Measurements from ENCODE around the gene ROR1. TPM values are rescaled to one million over a fixed set of nuclear protein-coding genes. Genes with fewer than 3 reads are reported as not detected.

Gene ROR1
- total and polyA plus RNA-seq, 10 of the 15 experiments (the other 5 are each of a cell fraction or from before 2014, with no cell fraction given): 0.02 to 0.08 (median 0.05) TPM; not detected in 6

GRCh38 chr1:63797056-63797726 is 23.4 kb downstream of the ROR1 start (continued):
- no peak for TF ChIP-seq PRDM15 (CRISPR knock-in tag; IDR thresholded peaks at IDR 0.05)

GRCh38 chr1:63798284-63798683 is 24.5 kb downstream of the ROR1 start:
- Histone ChIP-seq H3K9me3 (replicated peaks; ENCODE audit: control insufficient read depth, insufficient read depth, low read length) (no peaks in the 10 kb centered on the region), H3K4me1 (ENCODE audit: control insufficient read depth, insufficient read depth, low read length) (no peaks in the 10 kb centered on the region), H2AFZ (ENCODE audit: control insufficient read depth, low read depth, low read length) (no peak overlapping the region), H3K9ac (ENCODE audit: control insufficient read depth, insufficient read depth, low read length) (no peak overlapping the region), H3K27me3 (replicated peaks in 1 of 2; ENCODE audit: control insufficient read depth in 2 of 2, insufficient read depth in 2 of 2, low read length in 1 of 2) (peaks cover 0 to 3% of the 10 kb centered on the region in 2 experiments; a peak in 2 of 4 replicates), H3K79me2 (ENCODE audit: control insufficient read depth, insufficient read depth, low read length) (no peaks in the 10 kb centered on the region), H3K36me3 (ENCODE audit: control insufficient read depth in 2 of 2, insufficient read depth in 2 of 2, low read length in 1 of 2) (no peaks in the 10 kb centered on the region), H3K4me3 (no peak overlapping the region), H4K20me1 (ENCODE audit: control insufficient read depth, insufficient read depth) (no peaks in the 10 kb centered on the region), H3K27ac (ENCODE audit: control insufficient read depth, insufficient read depth) (no peak overlapping the region), H3K4me2 (ENCODE audit: control insufficient read depth, insufficient read depth) (no peak overlapping the region)
- DNase-seq (ENCODE audit: low read depth, low spot score) (no peak), FAIRE-seq (no peak), ATAC-seq (no peak)
- ChIA-PET POLR2A (no interaction called here), SMC1A (ENCODE audit: uncharacterized antibody, unreplicated experiment) (no interaction called here), CTCF (no interaction called here), RAD21 (ENCODE audit: unreplicated experiment) (no interaction called here)
- in situ Hi-C loops (cut with MboI): no loop called here
- BruUV-seq (replicated peaks): no TSS peak
- 23% methylated on average over 2 of the region's 2 CpGs for WGBS (ENCODE audit: insufficient coverage, insufficient replicate concordance, low lambda C conversion rate, missing lambda C conversion rate)
- intact Hi-C loops (cut with micrococcal nuclease; ENCODE audit: unreplicated experiment): no loop called here
- TF ChIP-seq DPF2 (IDR thresholded peaks at IDR 0.05): no peak
- TF ChIP-seq GABPA (IDR thresholded peaks at IDR 0.05; ENCODE audit: low read depth): no peak
